Stimulated activated CD8-positive, alpha-beta memory T cell treated with anti-CD3 and anti-CD28 coated beads, Interleukin-15, amount 100 ng/mL, for 1 hour (primary cell): ENCODE measurements around the gene ATP7A.
"Not testable (repeated sequence)": the region's sequence is repeated elsewhere in the genome, so short reads cannot be mapped to it uniquely, and the experiment has no call there.

ENCODE experiments used
- DNase-seq: peaks from one replicate; pipeline ENCODE4 v3.0.0-alpha.2; 2020; ENCODE audit warnings: low read depth

Gene ATP7A

GRCh38 chrX:78037881-78038280 lies 127.4 kb downstream of the ATP7A start:
- DNase-seq = no peak

GRCh38 chrX:78042601-78043000 lies 132.1 kb downstream of the ATP7A start:
- no peak for DNase-seq

- no peak for DNase-seq
These were observed 135.9 kb downstream of the ATP7A start for GRCh38 chrX:78046362-78046761.

- no peak for DNase-seq
These were observed 137.6 kb downstream of the ATP7A start for GRCh38 chrX:78048052-78048451.

- DNase-seq = no peak
These were observed 153.2 kb downstream of the ATP7A start for GRCh38 chrX:78063687-78064086.

- DNase-seq = no peak
These were observed 153.7 kb downstream of the ATP7A start for GRCh38 chrX:78064152-78064551.

- not testable (repeated sequence) for DNase-seq
These were observed 154.5 kb downstream of the ATP7A start for GRCh38 chrX:78064698-78065601.

- DNase-seq = no peak
These were observed 155.6 kb downstream of the ATP7A start for GRCh38 chrX:78066110-78066509.

- DNase-seq = no peak
These were observed 160.8 kb downstream of the ATP7A start for GRCh38 chrX:78071331-78071730.

GRCh38 chrX:78073147-78074077 lies 162.9 kb downstream of the ATP7A start:
- DNase-seq = peak; percentile 2

- no peak for DNase-seq
These were observed 163.6 kb downstream of the ATP7A start for GRCh38 chrX:78074088-78074487.

GRCh38 chrX:78075787-78076389 lies 165.4 kb downstream of the ATP7A start:
- no peak for DNase-seq

- not testable (repeated sequence) for DNase-seq
These were observed 170.9 kb downstream of the ATP7A start for GRCh38 chrX:78081413-78081812.

- DNase-seq = no peak
These were observed 181.8 kb downstream of the ATP7A start for GRCh38 chrX:78092296-78092695.

- DNase-seq = no peak
These were observed 187.6 kb downstream of the ATP7A start for GRCh38 chrX:78098108-78098507.
